Subcutaneous adipose tissue (tissue), 4 donors: Measurements from ENCODE around the gene IL1RAPL2. TPM values are rescaled to one million over a fixed set of nuclear protein-coding genes. Genes with fewer than 3 reads are reported as not detected.

Source experiments
- CTCF ChIP-seq: fragments of 450-650 bp; IDR thresholded peaks from one replicate; pipeline ENCODE4 v1.5.1; 2016; ENCODE audit warnings: low read depth, mild to moderate bottlenecking, control low read depth, antibody characterized with exemption, moderate library complexity
- total RNA-seq, 4 donors: library from RNA; depleted of rRNA; stranded (reverse); fragments of >200 nt; gene quantifications; one replicate each; pipeline ENCODE4 v1.1.0, GENCODE V29; 2016

IL1RAPL2 gene
- total RNA-seq, 4 donors from 2014 or later = 0.17 TPM; not detected in 3

GRCh38 chrX:105052926-105053325 is 486.9 kb downstream of the IL1RAPL2 start:
- TF ChIP-seq CTCF = no peak

GRCh38 chrX:105063743-105064142 is 497.7 kb downstream of the IL1RAPL2 start:
- TF ChIP-seq CTCF = no peak

DNA sequence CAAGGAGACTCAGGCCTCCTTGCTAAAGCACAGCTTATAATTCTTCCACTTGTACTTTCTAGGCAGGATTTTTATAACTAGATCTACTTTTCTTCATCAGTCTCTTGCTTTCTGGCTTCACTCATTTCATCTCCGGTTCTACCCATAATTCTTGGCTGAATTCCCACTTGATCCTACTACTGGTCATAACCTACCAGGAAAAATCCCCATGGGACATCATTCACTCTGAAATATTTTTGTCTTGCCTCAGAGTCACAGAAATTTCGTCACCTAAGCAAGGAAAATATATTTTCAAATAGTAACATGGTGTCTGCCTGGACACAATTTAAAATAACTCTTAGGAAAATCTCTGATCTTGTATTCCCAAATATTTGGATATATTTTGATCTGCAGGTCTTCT is 532.2 kb downstream of the IL1RAPL2 start:
- no peak for TF ChIP-seq CTCF

GRCh38 chrX:105098812-105099211 is 532.8 kb downstream of the IL1RAPL2 start:
- no peak for TF ChIP-seq CTCF

DNA sequence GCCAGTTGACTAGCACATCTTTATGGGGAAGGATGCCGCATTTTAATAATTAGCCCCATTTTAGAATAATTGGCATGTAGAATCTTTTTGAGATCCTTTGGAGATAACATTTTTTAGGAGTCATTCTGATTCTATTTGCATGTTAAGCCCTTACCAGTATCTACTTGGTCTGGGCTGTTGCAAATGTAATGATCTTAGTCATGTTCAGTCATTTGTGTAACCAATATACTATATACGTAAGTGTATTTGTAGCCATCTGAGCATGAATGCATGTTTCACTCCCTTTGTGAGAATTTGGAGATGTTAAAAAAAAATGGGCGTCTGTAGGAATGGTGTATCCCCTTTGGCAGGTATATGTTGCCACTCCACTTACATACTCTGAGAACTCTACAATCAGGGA is 535.4 kb downstream of the IL1RAPL2 start:
- TF ChIP-seq CTCF = no peak

GRCh38 chrX:105109936-105110335 is 543.9 kb downstream of the IL1RAPL2 start:
- TF ChIP-seq CTCF = no peak

GRCh38 chrX:105114554-105115130 is 548.6 kb downstream of the IL1RAPL2 start:
- no peak for TF ChIP-seq CTCF
